ENCODE measurements around the gene CFAP45. TPM values are rescaled to one million over a fixed set of nuclear protein-coding genes. Genes with fewer than 3 reads are reported as not detected.

CFAP45 gene
- total and polyA plus RNA-seq, 2 donors (not counting 1 experiment from before 2014, with no cell fraction given): 1.3 to 2.4 TPM

DNA sequence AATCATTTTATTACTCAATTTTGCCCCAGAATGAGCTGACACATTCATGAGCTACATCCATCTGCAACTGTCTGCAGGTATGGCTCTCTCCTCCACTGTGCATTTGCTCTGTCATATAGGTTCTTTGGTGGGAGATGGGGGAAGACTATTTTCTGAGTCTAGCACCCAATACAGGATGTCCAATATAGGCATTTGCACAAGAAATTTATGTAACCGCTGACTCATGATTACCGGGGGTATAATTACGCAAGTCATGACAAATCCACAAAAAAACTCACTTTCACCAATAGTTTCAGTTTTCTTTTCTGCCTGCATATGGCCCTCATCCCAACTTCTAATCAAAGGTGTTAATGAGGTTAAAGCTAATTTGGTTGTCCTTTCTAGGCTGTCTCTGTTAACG lies 20.0 kb downstream of the CFAP45 start:
- no peaks in the 10 kb centered on the region for H3K9me3 Mint-ChIP-seq (ENCODE audit: insufficient read depth)
- H3K27ac ChIP-seq (ENCODE audit: low read length in 2 of 2): no peak overlapping the region
- no peak for ATAC-seq (ENCODE audit: low read depth)
- H3K4me3 ChIP-seq (ENCODE audit: control extremely low read depth in 1 of 5, extremely low read depth in 1 of 5, insufficient read depth in 1 of 5, low read depth in 2 of 5, low read length in 4 of 5): no peak overlapping the region
- no peaks in the 10 kb centered on the region for H3K27me3 Mint-ChIP-seq
- no peaks in the 10 kb centered on the region for H3K4me1 ChIP-seq (ENCODE audit: control insufficient read depth in 2 of 2, insufficient read depth in 2 of 2, low read length in 2 of 2)
- no peaks in the 10 kb centered on the region for H4K20me1 ChIP-seq (ENCODE audit: control insufficient read depth, insufficient read depth, low read length, poor library complexity, severe bottlenecking)
- H3K36me3 ChIP-seq (replicated peaks in 1 of 2; ENCODE audit: control extremely low read depth in 1 of 2, control insufficient read depth in 1 of 2, extremely low read depth in 1 of 2, insufficient read depth in 2 of 2, low read length in 1 of 2): no peaks in the 10 kb centered on the region
- no peak overlapping the region for H3K4me3 Mint-ChIP-seq
- H3K27me3 ChIP-seq (replicated peaks in 1 of 4; ENCODE audit: control extremely low read depth in 1 of 4, control insufficient read depth in 3 of 4, insufficient read depth in 4 of 4, low read length in 3 of 4): no peaks in the 10 kb centered on the region
- H3K9me3 ChIP-seq (ENCODE audit: control extremely low read depth in 1 of 3, control insufficient read depth in 2 of 3, insufficient read depth in 1 of 3, low read length in 2 of 3): no peaks in the 10 kb centered on the region
- no peaks in the 10 kb centered on the region for H3K4me1 Mint-ChIP-seq
- no peak overlapping the region for H3K27ac Mint-ChIP-seq
- CTCF ChIA-PET: interaction anchor here (0.8 to 4.2 kb wide), 5 partner anchors 10 to 90 kb away, joined by 3 to 16 read pairs (median 3); no protein-coding TSS in a partner anchor
- DNase-seq: no peak
- no peaks in the 10 kb centered on the region for H3K79me2 ChIP-seq (ENCODE audit: control insufficient read depth, insufficient read depth, low read length)
- no CpG with 5 or more reads among the region's 4 CpGs for WGBS (ENCODE audit: insufficient coverage)
- H3K9ac ChIP-seq (ENCODE audit: low read length): no peak overlapping the region
- TF ChIP-seq, protein P1, sequence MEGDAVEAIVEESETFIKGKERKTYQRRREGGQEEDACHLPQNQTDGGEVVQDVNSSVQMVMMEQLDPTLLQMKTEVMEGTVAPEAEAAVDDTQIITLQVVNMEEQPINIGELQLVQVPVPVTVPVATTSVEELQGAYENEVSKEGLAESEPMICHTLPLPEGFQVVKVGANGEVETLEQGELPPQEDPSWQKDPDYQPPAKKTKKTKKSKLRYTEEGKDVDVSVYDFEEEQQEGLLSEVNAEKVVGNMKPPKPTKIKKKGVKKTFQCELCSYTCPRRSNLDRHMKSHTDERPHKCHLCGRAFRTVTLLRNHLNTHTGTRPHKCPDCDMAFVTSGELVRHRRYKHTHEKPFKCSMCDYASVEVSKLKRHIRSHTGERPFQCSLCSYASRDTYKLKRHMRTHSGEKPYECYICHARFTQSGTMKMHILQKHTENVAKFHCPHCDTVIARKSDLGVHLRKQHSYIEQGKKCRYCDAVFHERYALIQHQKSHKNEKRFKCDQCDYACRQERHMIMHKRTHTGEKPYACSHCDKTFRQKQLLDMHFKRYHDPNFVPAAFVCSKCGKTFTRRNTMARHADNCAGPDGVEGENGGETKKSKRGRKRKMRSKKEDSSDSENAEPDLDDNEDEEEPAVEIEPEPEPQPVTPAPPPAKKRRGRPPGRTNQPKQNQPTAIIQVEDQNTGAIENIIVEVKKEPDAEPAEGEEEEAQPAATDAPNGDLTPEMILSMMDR (IDR thresholded peaks at IDR 0.05): no peak
- TF ChIP-seq EZH2 (IDR thresholded peaks at IDR 0.05; ENCODE audit: borderline replicate concordance, insufficient read depth, low read depth, low read length, poor library complexity, severe bottlenecking): no peak
- POLR2A ChIA-PET: no interaction called here
- intact Hi-C loops (cut with micrococcal nuclease): no loop called here
- H2AFZ ChIP-seq (ENCODE audit: insufficient read depth, low read depth, low read length, poor library complexity, severe bottlenecking): no peak overlapping the region
- H3K4me2 ChIP-seq (replicated peaks; ENCODE audit: low read depth, low read length, poor library complexity, severe bottlenecking): no peak overlapping the region

DNA sequence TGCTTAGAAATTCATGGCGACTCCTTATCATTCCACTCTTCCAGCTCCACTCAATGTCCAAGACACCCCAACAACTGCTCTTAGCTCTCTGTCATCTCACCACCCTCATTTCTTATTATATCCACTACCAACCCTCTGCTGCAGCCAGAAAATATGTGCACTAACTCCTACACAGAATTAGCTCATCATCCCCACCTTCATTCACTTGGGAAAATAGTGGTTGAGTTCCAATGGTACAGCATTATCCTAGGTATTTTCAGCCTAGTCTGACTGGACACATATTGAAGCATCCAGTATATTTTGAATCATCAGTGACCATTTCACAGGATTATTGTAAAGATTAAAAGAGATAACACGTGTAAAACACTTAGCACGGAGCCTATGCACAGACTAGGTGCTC lies 20.8 kb downstream of the CFAP45 start:
- Histone ChIP-seq H3K4me2 (replicated peaks; ENCODE audit: low read depth, low read length, poor library complexity, severe bottlenecking) (no peak overlapping the region), H3K27ac (ENCODE audit: low read length in 2 of 2) (no peak overlapping the region), H3K9me3 (ENCODE audit: control extremely low read depth in 1 of 3, control insufficient read depth in 2 of 3, insufficient read depth in 1 of 3, low read length in 2 of 3) (no peaks in the 10 kb centered on the region), H3K4me3 (ENCODE audit: control extremely low read depth in 1 of 5, extremely low read depth in 1 of 5, insufficient read depth in 1 of 5, low read depth in 2 of 5, low read length in 4 of 5) (no peak overlapping the region), H3K9ac (ENCODE audit: low read length) (no peak overlapping the region), H3K36me3 (replicated peaks in 1 of 2; ENCODE audit: control extremely low read depth in 1 of 2, control insufficient read depth in 1 of 2, extremely low read depth in 1 of 2, insufficient read depth in 2 of 2, low read length in 1 of 2) (no peaks in the 10 kb centered on the region), H3K27me3 (replicated peaks in 1 of 4; ENCODE audit: control extremely low read depth in 1 of 4, control insufficient read depth in 3 of 4, insufficient read depth in 4 of 4, low read length in 3 of 4) (no peaks in the 10 kb centered on the region), H3K4me1 (ENCODE audit: control insufficient read depth in 2 of 2, insufficient read depth in 2 of 2, low read length in 2 of 2) (no peaks in the 10 kb centered on the region), H3K79me2 (ENCODE audit: control insufficient read depth, insufficient read depth, low read length) (no peaks in the 10 kb centered on the region), H2AFZ (ENCODE audit: insufficient read depth, low read depth, low read length, poor library complexity, severe bottlenecking) (no peak overlapping the region), H4K20me1 (ENCODE audit: control insufficient read depth, insufficient read depth, low read length, poor library complexity, severe bottlenecking) (no peaks in the 10 kb centered on the region)
- H3K9me3 Mint-ChIP-seq (ENCODE audit: insufficient read depth): no peaks in the 10 kb centered on the region
- no peak overlapping the region for H3K4me3 Mint-ChIP-seq
- H3K27me3 Mint-ChIP-seq: no peaks in the 10 kb centered on the region
- 100% methylated on average over 1 of the region's 3 CpGs for WGBS (ENCODE audit: insufficient coverage)
- intact Hi-C loops (cut with micrococcal nuclease): no loop called here
- DNase-seq: no peak
- TF ChIP-seq, protein P1 (IDR thresholded peaks at IDR 0.05): no peak
- TF ChIP-seq EZH2 (IDR thresholded peaks at IDR 0.05; ENCODE audit: borderline replicate concordance, insufficient read depth, low read depth, low read length, poor library complexity, severe bottlenecking): no peak
- ChIA-PET POLR2A (no interaction called here), CTCF (interaction anchor here (0.6 to 4.2 kb wide), 5 partner anchors 12 to 80 kb away, joined by 3 to 16 read pairs (median 5); no protein-coding TSS in a partner anchor)
- ATAC-seq (ENCODE audit: low read depth): no peak
- H3K4me1 Mint-ChIP-seq: no peaks in the 10 kb centered on the region
- no peak overlapping the region for H3K27ac Mint-ChIP-seq
